Cardiac muscle cell (in vitro differentiated cells and primary cell): ENCODE data around the gene SPATA20. TPM values are rescaled to one million over a fixed set of nuclear protein-coding genes. Genes with fewer than 3 reads are reported as not detected.

ENCODE experiments used
- DNase-seq, 2 donors: peaks; one replicate each; pipeline versions ENCODE4 v3.0.0 to v3.0.0-alpha.2; 2010 to 2017; ENCODE audit warnings: low read depth in 1 of 2, low spot score in 1 of 2
- H3K27ac ChIP-seq: fragments of 200-600 bp; sonication (generic); 2 replicates; pipeline ENCODE4 v1.5.1; 2016
- H3K27me3 ChIP-seq: fragments of 200-600 bp; sonication (generic); 2 replicates; pipeline ENCODE4 v1.6.0; 2016; ENCODE audit warnings: control low read depth
- H3K36me3 ChIP-seq: fragments of 200-600 bp; sonication (generic); 2 replicates; pipeline ENCODE4 v1.5.1; 2016; ENCODE audit warnings: control low read depth
- H3K4me1 ChIP-seq: fragments of 200-600 bp; sonication (generic); 2 replicates; pipeline ENCODE4 v1.8.1; 2017; ENCODE audit warnings: low read depth, mild to moderate bottlenecking, mixed run types
- H3K4me3 ChIP-seq: fragments of 200-600 bp; sonication (generic); 2 replicates; pipeline ENCODE4 v1.5.1; 2016; ENCODE audit warnings: mild to moderate bottlenecking
- H3K9me3 ChIP-seq: fragments of 200-600 bp; sonication (generic); 2 replicates; pipeline ENCODE4 v1.5.1; 2017; ENCODE audit warnings: low read depth, mild to moderate bottlenecking, control low read depth
- CTCF ChIP-seq: IDR thresholded peaks from 2 replicates; pipeline ENCODE4 v1.5.1; 2012; ENCODE audit warnings: low read depth, mild to moderate bottlenecking, low read length
- polyA plus RNA-seq: library from polyadenylated mRNA; unstranded; fragments of >200 nt; fragmentation: Nextera tagmentation; extraction: Ambion mirVana; gene quantifications from 2 replicates; pipeline ENCODE4 v1.2.1, GENCODE V29; 2016
- total RNA-seq: library from RNA; depleted of rRNA; stranded (reverse); fragments of >200 nt; gene quantifications from 2 replicates; pipeline ENCODE4 v1.2.3, GENCODE V29; 2016

The SPATA20 gene
- 194 and 216 TPM in 2 replicates for total RNA-seq
- 103 and 162 TPM in 2 replicates for polyA plus RNA-seq

DNA sequence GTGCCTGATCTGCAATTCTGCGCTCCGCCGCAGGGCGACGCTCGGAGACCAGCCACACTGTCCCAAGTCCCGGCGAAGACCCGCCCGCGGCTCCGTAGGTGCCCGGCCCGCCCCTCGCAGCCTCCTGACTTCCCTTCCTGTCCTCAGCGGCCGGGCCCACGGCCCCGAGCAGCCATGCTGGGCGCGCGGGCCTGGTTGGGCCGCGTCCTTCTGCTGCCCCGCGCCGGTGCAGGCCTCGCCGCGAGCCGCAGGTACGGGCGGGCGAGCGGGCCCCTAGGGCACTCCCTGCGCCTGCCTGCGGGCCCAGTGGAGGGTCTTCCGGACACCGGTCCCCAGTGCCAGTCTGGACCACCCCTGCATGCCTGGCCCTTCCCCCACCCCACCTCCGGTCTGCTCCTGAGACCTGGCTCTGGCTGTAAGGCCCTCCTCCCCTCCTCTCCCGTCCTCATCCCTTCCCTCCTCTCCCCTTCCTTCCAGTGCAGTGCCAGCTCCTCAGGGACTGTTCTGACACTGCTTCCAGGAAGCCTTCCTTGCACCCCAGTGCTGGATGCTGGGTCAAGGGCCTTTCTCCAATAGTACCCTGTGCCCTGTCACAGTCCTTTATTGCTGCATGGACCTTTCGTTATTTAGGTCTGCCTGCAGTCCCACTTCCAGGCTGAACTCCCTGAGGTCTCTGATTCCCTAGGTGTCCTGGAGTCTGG is at the start of gene SPATA20:
SPATA20 (plus strand) TSS at position 140 of the 701 bp plus-strand sequence; CDS start at position 175, 35 bp downstream.
- Histone ChIP-seq H3K27ac (peak within 1 kb of the TSS; percentile 36), H3K27me3 (no peaks in the 10 kb centered on the region), H3K4me3 (peak within 1 kb of the TSS; percentile 46), H3K4me1 (peaks cover 5% of the 10 kb centered on the region), H3K9me3 (no peaks in the 10 kb centered on the region), H3K36me3 (no peaks in the 10 kb centered on the region)
- DNase-seq: peak; percentile 95
- TF ChIP-seq CTCF: peak; percentile 95

GRCh38 chr17:50498021-50498874 is 48.7 kb upstream of the SPATA20 start:
- no peak for TF ChIP-seq CTCF
- H3K27ac ChIP-seq: no peak overlapping the region
- H3K9me3 ChIP-seq: no peaks in the 10 kb centered on the region

GRCh38 chr17:50499270-50499669 is 47.7 kb upstream of the SPATA20 start:
- Histone ChIP-seq H3K27me3 (no peaks in the 10 kb centered on the region), H3K4me3 (no peak overlapping the region), H3K36me3 (no peaks in the 10 kb centered on the region), H3K4me1 (no peaks in the 10 kb centered on the region), H3K27ac (no peak overlapping the region), H3K9me3 (no peaks in the 10 kb centered on the region)
- TF ChIP-seq CTCF: no peak
- DNase-seq: no peak

More at GRCh38 chr17:50498021-50498874, 48.7 kb upstream of the SPATA20 start:
- no peaks in the 10 kb centered on the region for H3K4me1 ChIP-seq
- DNase-seq: no peak
- H3K36me3 ChIP-seq: no peaks in the 10 kb centered on the region
- H3K27me3 ChIP-seq: no peaks in the 10 kb centered on the region
- H3K4me3 ChIP-seq: no peak overlapping the region

DNA sequence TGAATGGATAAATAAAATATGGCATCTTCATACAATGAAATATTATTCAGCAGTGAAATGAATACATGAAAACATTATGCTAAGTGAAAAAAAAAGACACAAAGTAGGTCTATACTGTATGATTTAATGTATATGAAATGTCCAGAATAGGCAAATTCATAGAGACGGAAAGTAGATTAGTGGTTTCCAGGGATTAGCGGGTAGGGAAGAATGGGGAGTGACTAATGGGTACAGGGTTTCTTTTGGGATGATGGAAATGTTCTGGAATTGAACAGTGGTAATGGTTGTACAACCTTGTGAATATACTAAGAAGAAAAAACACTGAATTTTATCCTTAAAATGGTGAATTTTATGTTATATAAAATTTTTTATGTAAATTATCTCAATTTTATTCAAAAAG is 47.3 kb upstream of the SPATA20 start:
- Histone ChIP-seq H3K4me1 (no peaks in the 10 kb centered on the region), H3K9me3 (no peaks in the 10 kb centered on the region), H3K4me3 (no peak overlapping the region), H3K36me3 (no peaks in the 10 kb centered on the region), H3K27ac (no peak overlapping the region), H3K27me3 (no peaks in the 10 kb centered on the region)
- DNase-seq: no peak
- no peak for TF ChIP-seq CTCF

DNA sequence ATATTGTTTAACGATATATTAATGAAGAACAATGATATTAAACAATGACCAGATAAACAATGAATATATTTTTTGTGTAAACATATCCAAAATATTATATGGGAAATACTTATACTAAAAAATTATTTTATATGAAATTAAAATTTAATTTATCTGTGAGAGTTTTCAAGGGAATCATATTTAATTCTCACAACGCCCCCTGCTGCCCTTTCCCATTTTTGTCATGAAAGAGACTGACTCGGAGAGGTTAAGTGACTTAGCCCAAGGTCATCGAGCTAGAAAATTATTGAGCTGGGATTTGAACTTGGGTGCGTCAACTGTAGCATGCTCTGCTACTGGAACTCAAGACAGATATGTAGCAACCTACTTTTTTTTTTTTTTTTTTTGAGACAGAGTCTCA is 45.9 kb upstream of the SPATA20 start:
- DNase-seq: peak; percentile 31 to 57
- Histone ChIP-seq H3K27ac (no peak overlapping the region), H3K36me3 (no peaks in the 10 kb centered on the region), H3K9me3 (no peaks in the 10 kb centered on the region), H3K4me1 (no peaks in the 10 kb centered on the region), H3K4me3 (no peak overlapping the region), H3K27me3 (no peaks in the 10 kb centered on the region)
- peak; percentile 47 for TF ChIP-seq CTCF
